Retinal pigment epithelial cell (primary cell): ENCODE measurements around the gene UNC80.

ENCODE experiments used
- DNase-seq: peaks from one replicate; pipeline ENCODE4 v3.0.0-alpha.2; 2010; ENCODE audit warnings: low read depth
- H3K4me3 ChIP-seq: 2 replicates; pipeline ENCODE4 v1.5.1; 2011; ENCODE audit warnings: mild to moderate bottlenecking, low read length, control low read depth, moderate library complexity
- CTCF ChIP-seq: conservative IDR thresholded peaks from 2 replicates; pipeline ENCODE4 v1.5.1; 2011; ENCODE audit warnings: low read depth, low read length, control low read depth, inconsistent platforms

Gene UNC80

DNA sequence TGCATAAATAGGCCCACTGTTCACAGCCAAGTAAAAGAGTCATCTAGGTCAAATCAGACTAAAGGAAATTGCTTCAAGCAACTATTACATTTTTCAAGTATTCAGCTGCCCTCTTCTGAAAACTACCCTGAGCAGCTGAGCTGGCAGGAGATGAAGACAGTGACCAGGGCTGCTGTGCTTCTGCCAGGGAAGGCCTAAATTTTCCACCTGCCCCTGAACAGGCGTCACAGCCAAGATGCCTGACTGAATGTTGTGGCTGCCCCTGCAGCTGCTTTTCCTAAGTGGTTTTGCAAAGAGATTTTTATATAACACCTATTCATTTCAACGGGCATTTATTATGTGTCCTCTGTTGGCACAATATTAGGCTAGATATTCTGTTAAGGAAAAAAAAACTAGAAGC is 134.1 kb downstream of the UNC80 start:
- TF ChIP-seq CTCF: no peak
- DNase-seq: no peak
- no peak overlapping the region for H3K4me3 ChIP-seq

DNA sequence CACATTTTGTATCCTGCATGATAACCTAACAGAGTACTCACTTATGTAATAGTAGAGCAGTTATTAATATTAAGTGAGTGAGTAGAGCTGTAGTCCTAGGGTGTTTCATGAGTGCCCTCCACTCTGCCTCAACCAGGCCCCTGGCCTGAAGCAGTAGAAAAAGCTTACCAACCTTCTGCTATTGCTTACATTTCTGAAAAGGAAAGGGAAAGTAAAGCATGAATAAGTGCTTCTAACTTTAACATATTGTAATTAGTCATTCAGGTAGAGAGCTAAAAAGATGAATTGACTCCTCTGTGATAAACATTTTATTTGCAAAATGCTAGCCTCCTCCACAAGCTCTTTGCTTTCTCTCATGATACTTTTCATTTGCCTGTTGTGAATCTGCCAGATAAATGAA is 136.1 kb downstream of the UNC80 start:
- no peak for DNase-seq
- H3K4me3 ChIP-seq: no peak overlapping the region
- TF ChIP-seq CTCF: no peak

GRCh38 chr2:209908511-209908910 is 136.9 kb downstream of the UNC80 start:
- no peak for TF ChIP-seq CTCF
- no peak overlapping the region for H3K4me3 ChIP-seq
- no peak for DNase-seq

DNA sequence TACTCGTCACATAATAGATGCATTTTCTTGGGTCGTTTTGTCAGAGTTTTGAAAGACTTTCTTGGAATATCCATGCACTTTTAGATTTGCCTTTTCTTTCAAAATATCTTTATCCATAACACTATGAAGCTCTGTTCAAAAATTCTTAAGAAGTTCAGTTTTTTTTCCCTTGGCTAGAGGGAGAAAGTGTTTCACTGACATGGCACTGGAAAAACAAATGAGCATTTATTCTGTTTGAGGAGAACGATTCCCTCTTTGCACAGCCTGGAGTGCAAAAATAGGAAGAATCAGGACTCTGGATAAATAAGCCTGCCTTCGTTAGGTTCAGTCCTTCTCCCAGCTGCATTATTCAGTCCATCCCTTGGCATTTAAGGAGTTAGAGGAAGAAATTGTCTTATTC is 139.9 kb downstream of the UNC80 start:
- H3K4me3 ChIP-seq: no peak overlapping the region
- no peak for TF ChIP-seq CTCF
- DNase-seq: no peak

GRCh38 chr2:209913786-209914345 is 142.2 kb downstream of the UNC80 start:
- DNase-seq: no peak
- TF ChIP-seq CTCF: no peak
- no peak overlapping the region for H3K4me3 ChIP-seq

DNA sequence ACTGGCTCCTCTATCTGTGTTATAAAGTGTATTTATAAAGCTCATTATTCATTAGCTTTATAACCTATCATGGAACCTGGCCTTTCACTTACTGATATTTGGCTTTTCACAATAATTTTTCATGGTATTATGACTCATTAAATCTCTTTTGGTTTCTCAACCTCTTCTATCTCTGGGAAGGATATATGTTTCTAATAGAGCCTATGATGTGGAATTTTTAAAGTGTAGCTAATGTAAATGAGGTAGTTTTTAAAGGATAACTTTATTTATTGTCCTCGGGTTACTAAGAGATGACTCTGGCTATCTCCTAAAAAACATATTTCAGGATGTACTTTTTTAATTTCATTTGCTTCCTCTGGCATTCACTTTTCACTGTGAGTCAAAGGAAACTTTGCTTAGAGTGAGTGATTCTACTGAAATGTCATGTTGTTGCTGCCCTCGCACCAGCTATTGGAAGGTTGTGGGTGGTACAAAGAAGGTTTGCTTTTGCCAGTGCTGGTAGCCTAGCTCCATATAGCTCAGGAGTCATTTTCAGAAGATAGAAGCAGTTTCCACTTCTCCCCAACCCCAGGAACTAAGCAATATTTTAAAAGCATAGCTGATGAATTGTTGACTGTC is 145.6 kb downstream of the UNC80 start:
- H3K4me3 ChIP-seq: no peak overlapping the region
- TF ChIP-seq CTCF: no peak
- no peak for DNase-seq

- no peak for TF ChIP-seq CTCF
- no peak overlapping the region for H3K4me3 ChIP-seq
- DNase-seq: no peak
Observed at GRCh38 chr2:209918251-209918650, 146.6 kb downstream of the UNC80 start.
